ENCODE measurements around the gene CEP152.

- no peak for TF ChIP-seq EZH2 (IDR thresholded peaks at IDR 0.05)
- no peak for TF ChIP-seq POLR2AphosphoS5 (IDR thresholded peaks at IDR 0.05; ENCODE audit: borderline replicate concordance, low read depth, low read length)
- TF ChIP-seq FOXP2 (optimal IDR thresholded peaks at IDR 0.05; ENCODE audit: control extremely low read depth, extremely low read length, insufficient read depth), result no peak
These were observed 29.3 kb downstream of the CEP152 start for GRCh38 chr15:48781481-48782081.

Measured in SK-N-MC (cell line).